ENCODE data around the gene CDX2. TPM values are rescaled to one million over a fixed set of nuclear protein-coding genes. Genes with fewer than 3 reads are reported as not detected.
A peak's percentile ranks its signal among the peaks of the same experiment; 100 is the strongest.

Gene CDX2
- total and polyA plus RNA-seq, 2 experiments from 2014 or later = not detected

DNA sequence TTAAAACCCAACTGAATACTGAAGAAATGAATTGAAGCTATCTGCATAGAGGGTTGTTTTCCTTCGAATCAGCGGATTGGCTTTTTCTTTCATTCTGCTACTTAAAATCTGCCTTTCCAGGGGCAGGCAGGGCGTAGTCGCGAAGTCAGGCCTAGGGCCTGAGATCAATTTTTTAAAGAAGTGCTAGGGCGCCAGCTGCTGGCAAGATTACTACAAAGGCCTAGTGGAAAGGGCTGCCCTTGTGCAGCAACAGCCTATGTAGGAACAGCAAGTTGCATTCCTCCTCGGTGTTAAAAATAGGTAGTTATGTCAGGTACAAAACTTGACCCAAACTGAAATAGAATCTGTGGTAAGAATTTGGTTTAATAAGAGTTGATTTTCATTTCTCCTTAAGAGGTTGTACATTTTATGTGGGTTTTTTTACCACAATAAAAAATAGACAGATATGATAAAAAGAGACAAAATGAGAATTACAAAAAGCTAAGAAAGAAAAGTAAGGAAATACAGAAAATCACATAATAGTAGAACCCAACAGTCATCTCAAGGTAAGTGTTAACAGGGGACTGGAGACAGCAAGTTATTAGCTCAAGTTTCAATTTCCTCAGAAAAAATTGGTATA is 28.9 kb upstream of the CDX2 start:
- H3K36me3 ChIP-seq (ENCODE audit: insufficient read depth) = no peaks in the 10 kb centered on the region
- ATAC-seq = peak; percentile 90
- H3K27ac ChIP-seq (ENCODE audit: low read depth) = 0 out of 2 replicates have a peak overlapping the region, but pooled peaks have one; percentile 7
- no peaks in the 10 kb centered on the region; the same call in 1 of the 2 replicates for H3F3A ChIP-seq (replicated peaks; ENCODE audit: low read depth)
- no peaks in the 10 kb centered on the region for H3K27me3 ChIP-seq (ENCODE audit: insufficient read depth)
- Mint-ChIP-seq H3K36me3 (ENCODE audit: low read depth) (no peaks in the 10 kb centered on the region), H3K9me3 (no peaks in the 10 kb centered on the region), H3K4me3 (no peak overlapping the region), H3K27ac (no peak overlapping the region), H3K27me3 (ENCODE audit: insufficient read depth, low read depth, poor library complexity) (peaks cover 3% of the 10 kb centered on the region), H3K4me1 (peaks cover 9% of the 10 kb centered on the region)
- TF ChIP-seq JUNB (IDR thresholded peaks at IDR 0.05; ENCODE audit: unreplicated experiment) = no peak
- TF ChIP-seq, protein P1, sequence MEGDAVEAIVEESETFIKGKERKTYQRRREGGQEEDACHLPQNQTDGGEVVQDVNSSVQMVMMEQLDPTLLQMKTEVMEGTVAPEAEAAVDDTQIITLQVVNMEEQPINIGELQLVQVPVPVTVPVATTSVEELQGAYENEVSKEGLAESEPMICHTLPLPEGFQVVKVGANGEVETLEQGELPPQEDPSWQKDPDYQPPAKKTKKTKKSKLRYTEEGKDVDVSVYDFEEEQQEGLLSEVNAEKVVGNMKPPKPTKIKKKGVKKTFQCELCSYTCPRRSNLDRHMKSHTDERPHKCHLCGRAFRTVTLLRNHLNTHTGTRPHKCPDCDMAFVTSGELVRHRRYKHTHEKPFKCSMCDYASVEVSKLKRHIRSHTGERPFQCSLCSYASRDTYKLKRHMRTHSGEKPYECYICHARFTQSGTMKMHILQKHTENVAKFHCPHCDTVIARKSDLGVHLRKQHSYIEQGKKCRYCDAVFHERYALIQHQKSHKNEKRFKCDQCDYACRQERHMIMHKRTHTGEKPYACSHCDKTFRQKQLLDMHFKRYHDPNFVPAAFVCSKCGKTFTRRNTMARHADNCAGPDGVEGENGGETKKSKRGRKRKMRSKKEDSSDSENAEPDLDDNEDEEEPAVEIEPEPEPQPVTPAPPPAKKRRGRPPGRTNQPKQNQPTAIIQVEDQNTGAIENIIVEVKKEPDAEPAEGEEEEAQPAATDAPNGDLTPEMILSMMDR (conservative IDR thresholded peaks at IDR 0.05; ENCODE audit: low read depth in 2 of 2) = peak; percentile 75 to 82
- DNase-seq (ENCODE audit: low spot score) = peak; percentile 87
- no peaks in the 10 kb centered on the region for H3K79me2 ChIP-seq (replicated peaks; ENCODE audit: insufficient read depth)
- H4K20me1 ChIP-seq (replicated peaks; ENCODE audit: insufficient read depth) = no peaks in the 10 kb centered on the region
- no peak overlapping the region for H3K4me2 ChIP-seq
- no peak overlapping the region for H3K4me3 ChIP-seq
- no peaks in the 10 kb centered on the region for H3K9me2 ChIP-seq (ENCODE audit: insufficient read depth)
- no peaks in the 10 kb centered on the region; the same call in 1 of the 2 replicates for H3K4me1 ChIP-seq (ENCODE audit: insufficient read depth)
- H2AFZ ChIP-seq = no peak overlapping the region

DNA sequence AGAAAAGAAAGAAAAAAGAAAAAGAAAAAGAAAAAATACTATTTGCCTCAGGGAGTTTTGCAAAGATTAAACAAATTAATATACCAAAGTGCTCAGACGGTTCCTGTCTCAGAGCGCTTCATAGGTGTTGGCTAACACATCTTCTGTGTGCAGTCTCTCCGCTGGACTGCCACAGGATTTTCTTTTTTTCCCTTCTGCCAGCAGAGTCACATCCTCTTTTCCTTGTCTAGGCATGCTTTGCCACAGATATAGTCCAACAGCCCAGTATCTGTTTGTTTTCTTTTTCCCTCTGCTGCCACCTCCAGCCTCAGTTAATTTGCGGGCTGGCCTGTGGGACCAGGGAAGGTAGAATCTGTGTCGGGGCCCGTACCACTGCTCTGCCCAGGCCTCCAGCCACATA is 22.8 kb upstream of the CDX2 start:
- Mint-ChIP-seq H3K4me1 (no peaks in the 10 kb centered on the region), H3K27ac (no peak overlapping the region), H3K27me3 (ENCODE audit: insufficient read depth, low read depth, poor library complexity) (peaks cover 12% of the 10 kb centered on the region), H3K36me3 (ENCODE audit: low read depth) (no peaks in the 10 kb centered on the region), H3K9me3 (no peaks in the 10 kb centered on the region), H3K4me3 (no peak overlapping the region)
- no peaks in the 10 kb centered on the region for H3K36me3 ChIP-seq (ENCODE audit: insufficient read depth)
- H3K9me2 ChIP-seq (ENCODE audit: insufficient read depth) = no peaks in the 10 kb centered on the region
- H3K4me3 ChIP-seq = no peak overlapping the region
- H3K4me2 ChIP-seq = no peak overlapping the region
- H3K27me3 ChIP-seq (ENCODE audit: insufficient read depth) = no peaks in the 10 kb centered on the region
- H3K4me1 ChIP-seq (ENCODE audit: insufficient read depth) = no peaks in the 10 kb centered on the region
- H3F3A ChIP-seq (replicated peaks; ENCODE audit: low read depth) = no peaks in the 10 kb centered on the region
- no peaks in the 10 kb centered on the region for H4K20me1 ChIP-seq (replicated peaks; ENCODE audit: insufficient read depth)
- no peaks in the 10 kb centered on the region for H3K79me2 ChIP-seq (replicated peaks; ENCODE audit: insufficient read depth)
- H3K27ac ChIP-seq (ENCODE audit: low read depth) = no peak overlapping the region
- ATAC-seq = no peak
- H2AFZ ChIP-seq = peak overlapping the region; percentile 52; the same call in 1 of the 2 replicates
- no peak for DNase-seq (ENCODE audit: low spot score)
- TF ChIP-seq CREB1 (CRISPR knock-in tag; IDR thresholded peaks at IDR 0.05; ENCODE audit: low read depth) = no peak
- TF ChIP-seq POLR2AphosphoS5 (IDR thresholded peaks at IDR 0.05; ENCODE audit: low read depth) = no peak
- no peak for TF ChIP-seq ZNF331 (CRISPR knock-in tag; IDR thresholded peaks at IDR 0.05; ENCODE audit: low read depth)
- no peak for TF ChIP-seq NANOG (IDR thresholded peaks at IDR 0.05; ENCODE audit: borderline replicate concordance)
- TF ChIP-seq, protein P2, sequence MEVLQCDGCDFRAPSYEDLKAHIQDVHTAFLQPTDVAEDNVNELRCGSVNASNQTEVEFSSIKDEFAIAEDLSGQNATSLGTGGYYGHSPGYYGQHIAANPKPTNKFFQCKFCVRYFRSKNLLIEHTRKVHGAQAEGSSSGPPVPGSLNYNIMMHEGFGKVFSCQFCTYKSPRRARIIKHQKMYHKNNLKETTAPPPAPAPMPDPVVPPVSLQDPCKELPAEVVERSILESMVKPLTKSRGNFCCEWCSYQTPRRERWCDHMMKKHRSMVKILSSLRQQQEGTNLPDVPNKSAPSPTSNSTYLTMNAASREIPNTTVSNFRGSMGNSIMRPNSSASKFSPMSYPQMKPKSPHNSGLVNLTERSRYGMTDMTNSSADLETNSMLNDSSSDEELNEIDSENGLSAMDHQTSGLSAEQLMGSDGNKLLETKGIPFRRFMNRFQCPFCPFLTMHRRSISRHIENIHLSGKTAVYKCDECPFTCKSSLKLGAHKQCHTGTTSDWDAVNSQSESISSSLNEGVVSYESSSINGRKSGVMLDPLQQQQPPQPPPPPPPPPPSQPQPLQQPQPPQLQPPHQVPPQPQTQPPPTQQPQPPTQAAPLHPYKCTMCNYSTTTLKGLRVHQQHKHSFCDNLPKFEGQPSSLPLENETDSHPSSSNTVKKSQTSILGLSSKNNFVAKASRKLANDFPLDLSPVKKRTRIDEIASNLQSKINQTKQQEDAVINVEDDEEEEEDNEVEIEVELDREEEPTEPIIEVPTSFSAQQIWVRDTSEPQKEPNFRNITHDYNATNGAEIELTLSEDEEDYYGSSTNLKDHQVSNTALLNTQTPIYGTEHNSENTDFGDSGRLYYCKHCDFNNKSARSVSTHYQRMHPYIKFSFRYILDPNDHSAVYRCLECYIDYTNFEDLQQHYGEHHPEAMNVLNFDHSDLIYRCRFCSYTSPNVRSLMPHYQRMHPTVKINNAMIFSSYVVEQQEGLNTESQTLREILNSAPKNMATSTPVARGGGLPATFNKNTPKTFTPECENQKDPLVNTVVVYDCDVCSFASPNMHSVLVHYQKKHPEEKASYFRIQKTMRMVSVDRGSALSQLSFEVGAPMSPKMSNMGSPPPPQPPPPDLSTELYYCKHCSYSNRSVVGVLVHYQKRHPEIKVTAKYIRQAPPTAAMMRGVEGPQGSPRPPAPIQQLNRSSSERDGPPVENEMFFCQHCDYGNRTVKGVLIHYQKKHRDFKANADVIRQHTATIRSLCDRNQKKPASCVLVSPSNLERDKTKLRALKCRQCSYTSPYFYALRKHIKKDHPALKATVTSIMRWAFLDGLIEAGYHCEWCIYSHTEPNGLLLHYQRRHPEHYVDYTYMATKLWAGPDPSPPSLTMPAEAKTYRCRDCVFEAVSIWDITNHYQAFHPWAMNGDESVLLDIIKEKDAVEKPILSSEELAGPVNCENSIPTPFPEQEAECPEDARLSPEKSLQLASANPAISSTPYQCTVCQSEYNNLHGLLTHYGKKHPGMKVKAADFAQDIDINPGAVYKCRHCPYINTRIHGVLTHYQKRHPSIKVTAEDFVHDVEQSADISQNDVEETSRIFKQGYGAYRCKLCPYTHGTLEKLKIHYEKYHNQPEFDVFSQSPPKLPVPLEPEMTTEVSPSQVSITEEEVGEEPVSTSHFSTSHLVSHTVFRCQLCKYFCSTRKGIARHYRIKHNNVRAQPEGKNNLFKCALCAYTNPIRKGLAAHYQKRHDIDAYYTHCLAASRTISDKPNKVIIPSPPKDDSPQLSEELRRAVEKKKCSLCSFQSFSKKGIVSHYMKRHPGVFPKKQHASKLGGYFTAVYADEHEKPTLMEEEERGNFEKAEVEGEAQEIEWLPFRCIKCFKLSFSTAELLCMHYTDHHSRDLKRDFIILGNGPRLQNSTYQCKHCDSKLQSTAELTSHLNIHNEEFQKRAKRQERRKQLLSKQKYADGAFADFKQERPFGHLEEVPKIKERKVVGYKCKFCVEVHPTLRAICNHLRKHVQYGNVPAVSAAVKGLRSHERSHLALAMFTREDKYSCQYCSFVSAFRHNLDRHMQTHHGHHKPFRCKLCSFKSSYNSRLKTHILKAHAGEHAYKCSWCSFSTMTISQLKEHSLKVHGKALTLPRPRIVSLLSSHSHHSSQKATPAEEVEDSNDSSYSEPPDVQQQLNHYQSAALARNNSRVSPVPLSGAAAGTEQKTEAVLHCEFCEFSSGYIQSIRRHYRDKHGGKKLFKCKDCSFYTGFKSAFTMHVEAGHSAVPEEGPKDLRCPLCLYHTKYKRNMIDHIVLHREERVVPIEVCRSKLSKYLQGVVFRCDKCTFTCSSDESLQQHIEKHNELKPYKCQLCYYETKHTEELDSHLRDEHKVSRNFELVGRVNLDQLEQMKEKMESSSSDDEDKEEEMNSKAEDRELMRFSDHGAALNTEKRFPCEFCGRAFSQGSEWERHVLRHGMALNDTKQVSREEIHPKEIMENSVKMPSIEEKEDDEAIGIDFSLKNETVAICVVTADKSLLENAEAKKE (CRISPR knock-in tag; IDR thresholded peaks at IDR 0.05) = no peak
- no peak for TF ChIP-seq STAT1 (IDR thresholded peaks at IDR 0.05; ENCODE audit: unreplicated experiment)
- TF ChIP-seq, protein P1 (conservative IDR thresholded peaks at IDR 0.05; ENCODE audit: low read depth in 2 of 2) = no peak
- TF ChIP-seq ZNF114 (CRISPR knock-in tag; IDR thresholded peaks at IDR 0.05) = no peak
- TF ChIP-seq EZH2phosphoT487 (IDR thresholded peaks at IDR 0.05; ENCODE audit: unreplicated experiment) = no peak
